GM12878 (cell line): ENCODE measurements around the gene TTC33.

Experiments
- EP300 ChIP-seq, 2 experiments: fragments of 150-350 bp in 1 of 2; IDR thresholded peaks; 2 replicates each; pipeline ENCODE4 v1.6.1; 2011 to 2012; ENCODE audit warnings: low read depth in 2 of 2, low read length in 2 of 2, borderline replicate concordance in 1 of 2, improper control_type of control experiment in 1 of 2, inconsistent platforms in 1 of 2; ENCODE audit not compliant: control insufficient read depth in 1 of 2
- IKZF2 ChIP-seq, 2 experiments: fragments of 450-650 bp; IDR thresholded peaks; 2 replicates each; pipeline ENCODE4 v1.6.1; 2017; ENCODE audit warnings: mild to moderate bottlenecking in 2 of 2, moderate library complexity in 2 of 2
- MXI1 ChIP-seq: fragments of 150-350 bp; IDR thresholded peaks from 2 replicates; pipeline ENCODE4 v1.6.1; 2011; ENCODE audit warnings: low read depth, mild to moderate bottlenecking, inconsistent platforms, low read length, improper control_type of control experiment
- RFX5 ChIP-seq: IDR thresholded peaks from 2 replicates; pipeline ENCODE4 v1.6.1; 2011; ENCODE audit warnings: low read depth, low read length, improper control_type of control experiment
- SRF ChIP-seq, 2 experiments: IDR thresholded peaks; 2 replicates each; pipeline ENCODE4 v1.6.1; 2011; ENCODE audit warnings: low read depth in 2 of 2, low read length in 2 of 2, mild to moderate bottlenecking in 1 of 2, moderate library complexity in 1 of 2
- ZBTB4 ChIP-seq: fragments of 450-650 bp; formaldehyde crosslinking; IDR thresholded peaks from 2 replicates; pipeline ENCODE4 v1.4.0; 2022; ENCODE audit warnings: mild to moderate bottlenecking, moderate library complexity
- TF ChIP-seq, protein P1 (sequence below), 3 experiments: IDR thresholded peaks in 2 of 3; conservative IDR thresholded peaks in 1 of 3; 2 replicates each; pipeline ENCODE4 v1.5.1; 2011; ENCODE audit warnings: low read depth in 3 of 3, low read length in 3 of 3, mild to moderate bottlenecking in 3 of 3, control low read depth in 2 of 3, moderate library complexity in 2 of 3, inconsistent platforms in 1 of 3, mixed read lengths in 1 of 3; ENCODE audit not compliant: control insufficient read depth in 2 of 3, insufficient read depth in 1 of 3; ENCODE audit errors: extremely low read depth in 1 of 3

GRCh38 chr5:40577718-40578117 is 178.0 kb downstream of the TTC33 start:
- TF ChIP-seq EP300 (IDR thresholded peaks at IDR 0.05; ENCODE audit: borderline replicate concordance in 1 of 2, control insufficient read depth in 1 of 2, low read depth in 2 of 2, low read length in 2 of 2): no peak
- TF ChIP-seq RFX5: no peak
- no peak for TF ChIP-seq IKZF2 (IDR thresholded peaks at IDR 0.05)
- no peak for TF ChIP-seq MXI1
- TF ChIP-seq ZBTB4 (CRISPR knock-in tag): no peak
- TF ChIP-seq SRF (IDR thresholded peaks at IDR 0.05; ENCODE audit: low read depth in 2 of 2, low read length in 2 of 2): no peak
- TF ChIP-seq, protein P1, sequence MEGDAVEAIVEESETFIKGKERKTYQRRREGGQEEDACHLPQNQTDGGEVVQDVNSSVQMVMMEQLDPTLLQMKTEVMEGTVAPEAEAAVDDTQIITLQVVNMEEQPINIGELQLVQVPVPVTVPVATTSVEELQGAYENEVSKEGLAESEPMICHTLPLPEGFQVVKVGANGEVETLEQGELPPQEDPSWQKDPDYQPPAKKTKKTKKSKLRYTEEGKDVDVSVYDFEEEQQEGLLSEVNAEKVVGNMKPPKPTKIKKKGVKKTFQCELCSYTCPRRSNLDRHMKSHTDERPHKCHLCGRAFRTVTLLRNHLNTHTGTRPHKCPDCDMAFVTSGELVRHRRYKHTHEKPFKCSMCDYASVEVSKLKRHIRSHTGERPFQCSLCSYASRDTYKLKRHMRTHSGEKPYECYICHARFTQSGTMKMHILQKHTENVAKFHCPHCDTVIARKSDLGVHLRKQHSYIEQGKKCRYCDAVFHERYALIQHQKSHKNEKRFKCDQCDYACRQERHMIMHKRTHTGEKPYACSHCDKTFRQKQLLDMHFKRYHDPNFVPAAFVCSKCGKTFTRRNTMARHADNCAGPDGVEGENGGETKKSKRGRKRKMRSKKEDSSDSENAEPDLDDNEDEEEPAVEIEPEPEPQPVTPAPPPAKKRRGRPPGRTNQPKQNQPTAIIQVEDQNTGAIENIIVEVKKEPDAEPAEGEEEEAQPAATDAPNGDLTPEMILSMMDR (IDR thresholded peaks at IDR 0.05 in 2 of 3, conservative IDR thresholded peaks at IDR 0.05 in 1 of 3; ENCODE audit: control insufficient read depth in 2 of 3, extremely low read depth in 1 of 3, insufficient read depth in 1 of 3, low read depth in 3 of 3, low read length in 3 of 3): no peak
